ENCODE measurements around the gene CRIP1. TPM values are rescaled to one million over a fixed set of nuclear protein-coding genes. Genes with fewer than 3 reads are reported as not detected.

CRIP1 gene
- total and polyA plus RNA-seq, 2 donors (not counting 1 experiment from before 2014, with no cell fraction given): 210 to 563 TPM

GRCh38 chr14:105526776-105527380 is 40.2 kb downstream of the CRIP1 start:
- Histone ChIP-seq H3K79me2 (ENCODE audit: control insufficient read depth, insufficient read depth, low read length) (no peaks in the 10 kb centered on the region), H3K4me1 (ENCODE audit: control insufficient read depth in 2 of 2, insufficient read depth in 2 of 2, low read length in 2 of 2) (peaks cover 48 to 54% of the 10 kb centered on the region in 2 donors), H3K4me2 (replicated peaks; ENCODE audit: low read depth, low read length, poor library complexity, severe bottlenecking) (peak overlapping the region; percentile 100), H3K9ac (ENCODE audit: low read length) (peak overlapping the region; percentile 48), H3K27me3 (replicated peaks in 1 of 4; ENCODE audit: control extremely low read depth in 1 of 4, control insufficient read depth in 3 of 4, insufficient read depth in 4 of 4, low read length in 3 of 4) (peaks cover 0 to 48% (median 9%) of the 10 kb centered on the region in 4 experiments), H3K36me3 (replicated peaks in 1 of 2; ENCODE audit: control extremely low read depth in 1 of 2, control insufficient read depth in 1 of 2, extremely low read depth in 1 of 2, insufficient read depth in 2 of 2, low read length in 1 of 2) (no peaks in the 10 kb centered on the region), H3K9me3 (ENCODE audit: control extremely low read depth in 1 of 3, control insufficient read depth in 2 of 3, insufficient read depth in 1 of 3, low read length in 2 of 3) (peaks cover 0 to 8% (median 0%) of the 10 kb centered on the region in 3 donors), H3K27ac (ENCODE audit: low read length in 2 of 2) (no peak overlapping the region), H2AFZ (ENCODE audit: insufficient read depth, low read depth, low read length, poor library complexity, severe bottlenecking) (peak overlapping the region; percentile 49), H4K20me1 (ENCODE audit: control insufficient read depth, insufficient read depth, low read length, poor library complexity, severe bottlenecking) (peaks cover 14% of the 10 kb centered on the region), H3K4me3 (ENCODE audit: control extremely low read depth in 1 of 5, extremely low read depth in 1 of 5, insufficient read depth in 1 of 5, low read depth in 2 of 5, low read length in 4 of 5) (peak overlapping the region in 4 of 5 experiments; percentile 28 to 47 (median 42))
- DNase-seq: peak; percentile 51
- H3K4me3 Mint-ChIP-seq: peak overlapping the region; percentile 80
- CTCF ChIA-PET: interaction anchor here (1.5 to 2.4 kb wide), 2 partner anchors 46 to 157 kb away, joined by 4 to 13 read pairs; no protein-coding TSS in a partner anchor
- POLR2A ChIA-PET: no interaction called here
- intact Hi-C loops (cut with micrococcal nuclease): loop anchor here (5.0 kb wide), 1 partner anchor 325 kb away; no protein-coding TSS in a partner anchor
- H3K27ac Mint-ChIP-seq: no peak overlapping the region
- no peaks in the 10 kb centered on the region for H3K9me3 Mint-ChIP-seq (ENCODE audit: insufficient read depth)
- TF ChIP-seq CTCF (IDR thresholded peaks at IDR 0.05): no peak
- no peak for TF ChIP-seq EZH2 (IDR thresholded peaks at IDR 0.05; ENCODE audit: borderline replicate concordance, insufficient read depth, low read depth, low read length, poor library complexity, severe bottlenecking)
- 2% methylated on average over 35 of the region's 48 CpGs for WGBS (ENCODE audit: insufficient coverage)
- no peaks in the 10 kb centered on the region for H3K27me3 Mint-ChIP-seq
- ATAC-seq (ENCODE audit: low read depth): no peak
- H3K4me1 Mint-ChIP-seq: peaks cover 39% of the 10 kb centered on the region

GRCh38 chr14:105527381-105527825 is 40.7 kb downstream of the CRIP1 start:
- intact Hi-C loops (cut with micrococcal nuclease): loop anchor here (5.0 kb wide), 1 partner anchor 325 kb away; no protein-coding TSS in a partner anchor

More at GRCh38 chr14:105527381-105527825, 40.7 kb downstream of the CRIP1 start:
- Histone ChIP-seq H2AFZ (ENCODE audit: insufficient read depth, low read depth, low read length, poor library complexity, severe bottlenecking) (peak overlapping the region; percentile 49), H3K9ac (ENCODE audit: low read length) (peak overlapping the region; percentile 76), H3K4me1 (ENCODE audit: control insufficient read depth in 2 of 2, insufficient read depth in 2 of 2, low read length in 2 of 2) (peaks cover 53 to 59% of the 10 kb centered on the region in 2 donors), H3K79me2 (ENCODE audit: control insufficient read depth, insufficient read depth, low read length) (no peaks in the 10 kb centered on the region), H3K27ac (ENCODE audit: low read length in 2 of 2) (no peak overlapping the region), H3K36me3 (replicated peaks in 1 of 2; ENCODE audit: control extremely low read depth in 1 of 2, control insufficient read depth in 1 of 2, extremely low read depth in 1 of 2, insufficient read depth in 2 of 2, low read length in 1 of 2) (no peaks in the 10 kb centered on the region), H3K9me3 (ENCODE audit: control extremely low read depth in 1 of 3, control insufficient read depth in 2 of 3, insufficient read depth in 1 of 3, low read length in 2 of 3) (peaks cover 0 to 13% (median 0%) of the 10 kb centered on the region in 3 donors), H3K27me3 (replicated peaks in 1 of 4; ENCODE audit: control extremely low read depth in 1 of 4, control insufficient read depth in 3 of 4, insufficient read depth in 4 of 4, low read length in 3 of 4) (peaks cover 0 to 48% (median 9%) of the 10 kb centered on the region in 4 experiments), H3K4me2 (replicated peaks; ENCODE audit: low read depth, low read length, poor library complexity, severe bottlenecking) (peak overlapping the region; percentile 100), H4K20me1 (ENCODE audit: control insufficient read depth, insufficient read depth, low read length, poor library complexity, severe bottlenecking) (peaks cover 14% of the 10 kb centered on the region), H3K4me3 (ENCODE audit: control extremely low read depth in 1 of 5, extremely low read depth in 1 of 5, insufficient read depth in 1 of 5, low read depth in 2 of 5, low read length in 4 of 5) (peak overlapping the region in 4 of 5 experiments; percentile 28 to 61 (median 50))
- DNase-seq: no peak
- TF ChIP-seq CTCF (IDR thresholded peaks at IDR 0.05): no peak
- peak; percentile 33 for TF ChIP-seq EZH2 (IDR thresholded peaks at IDR 0.05; ENCODE audit: borderline replicate concordance, insufficient read depth, low read depth, low read length, poor library complexity, severe bottlenecking)
- Mint-ChIP-seq H3K9me3 (ENCODE audit: insufficient read depth) (no peaks in the 10 kb centered on the region), H3K27ac (no peak overlapping the region), H3K27me3 (no peaks in the 10 kb centered on the region), H3K4me1 (peaks cover 44% of the 10 kb centered on the region), H3K4me3 (peak overlapping the region; percentile 80)
- CTCF ChIA-PET: interaction anchor here (1.5 to 2.4 kb wide), 2 partner anchors 46 to 157 kb away, joined by 4 to 13 read pairs; no protein-coding TSS in a partner anchor
- POLR2A ChIA-PET: no interaction called here
- no peak for ATAC-seq (ENCODE audit: low read depth)
- WGBS (ENCODE audit: insufficient coverage): 39% methylated on average over 23 of the region's 23 CpGs
